Peyer's patch (tissue), 4 donors: ENCODE results near the gene FARP1.

ENCODE experiments used
- POLR2A ChIP-seq, 2 donors: fragments of 450-650 bp; IDR thresholded peaks; one replicate each; pipeline ENCODE4 v1.5.1; 2017; ENCODE audit warnings: antibody characterized with exemption in 2 of 2, mild to moderate bottlenecking in 2 of 2, moderate library complexity in 2 of 2
- TF ChIP-seq, protein P1 (sequence below), 6 experiments: fragments of 450-650 bp in 4 of 6; fragments of 200-600 bp in 2 of 6; sonication (generic) in 1 of 6; IDR thresholded peaks; one replicate each; pipeline ENCODE4 v1.5.1; 2017 to 2019; ENCODE audit warnings: antibody characterized with exemption in 6 of 6, mild to moderate bottlenecking in 3 of 6, moderate library complexity in 1 of 6

DNA sequence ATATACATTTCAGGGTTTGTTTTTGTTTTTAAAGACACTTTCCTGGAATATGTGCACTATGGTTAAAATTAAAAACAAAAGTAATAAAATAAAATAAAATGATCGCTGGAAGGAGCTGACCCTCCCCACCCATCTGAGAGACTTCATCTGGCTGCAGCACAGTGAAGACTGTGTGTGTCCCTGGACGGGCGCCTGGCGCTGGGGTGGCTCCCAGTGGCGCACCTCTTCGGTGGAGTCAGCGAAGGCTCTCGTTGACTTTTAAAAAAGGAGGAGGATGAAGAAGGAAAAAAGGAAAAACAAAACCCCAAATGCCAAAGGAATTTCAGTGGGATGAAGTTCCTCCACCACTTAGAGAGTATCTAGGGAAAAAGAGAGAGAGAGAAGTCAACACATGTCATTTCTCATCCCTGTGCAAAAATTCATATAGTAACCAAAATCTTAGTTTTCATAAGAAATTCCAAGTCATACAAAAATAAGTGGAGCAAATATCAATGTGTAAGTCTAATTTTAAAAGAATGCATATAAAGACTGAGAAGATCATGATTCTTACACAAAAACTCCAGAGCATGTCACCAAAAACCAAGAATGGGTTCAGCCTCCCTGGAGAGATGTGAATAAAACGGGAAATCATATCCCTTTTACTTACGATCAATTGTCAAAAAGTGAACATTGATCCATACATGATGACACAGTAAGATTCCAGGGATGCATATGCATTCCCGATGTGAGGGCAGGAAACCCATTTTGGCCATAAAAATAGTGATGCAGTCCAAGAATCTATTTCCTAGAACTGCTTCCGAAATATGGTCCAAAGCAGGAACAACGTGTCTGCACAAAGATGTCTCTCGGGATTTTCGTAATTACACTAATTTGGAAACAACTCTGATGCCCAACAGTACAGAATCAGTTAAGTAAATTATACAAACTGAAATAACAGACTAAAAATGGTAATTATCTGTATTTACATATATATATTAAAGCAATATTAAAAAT, 310.3 kb downstream of the FARP1 start:
- TF ChIP-seq, protein P1, sequence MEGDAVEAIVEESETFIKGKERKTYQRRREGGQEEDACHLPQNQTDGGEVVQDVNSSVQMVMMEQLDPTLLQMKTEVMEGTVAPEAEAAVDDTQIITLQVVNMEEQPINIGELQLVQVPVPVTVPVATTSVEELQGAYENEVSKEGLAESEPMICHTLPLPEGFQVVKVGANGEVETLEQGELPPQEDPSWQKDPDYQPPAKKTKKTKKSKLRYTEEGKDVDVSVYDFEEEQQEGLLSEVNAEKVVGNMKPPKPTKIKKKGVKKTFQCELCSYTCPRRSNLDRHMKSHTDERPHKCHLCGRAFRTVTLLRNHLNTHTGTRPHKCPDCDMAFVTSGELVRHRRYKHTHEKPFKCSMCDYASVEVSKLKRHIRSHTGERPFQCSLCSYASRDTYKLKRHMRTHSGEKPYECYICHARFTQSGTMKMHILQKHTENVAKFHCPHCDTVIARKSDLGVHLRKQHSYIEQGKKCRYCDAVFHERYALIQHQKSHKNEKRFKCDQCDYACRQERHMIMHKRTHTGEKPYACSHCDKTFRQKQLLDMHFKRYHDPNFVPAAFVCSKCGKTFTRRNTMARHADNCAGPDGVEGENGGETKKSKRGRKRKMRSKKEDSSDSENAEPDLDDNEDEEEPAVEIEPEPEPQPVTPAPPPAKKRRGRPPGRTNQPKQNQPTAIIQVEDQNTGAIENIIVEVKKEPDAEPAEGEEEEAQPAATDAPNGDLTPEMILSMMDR (IDR thresholded peaks at IDR 0.05) = no peak
- TF ChIP-seq POLR2A (IDR thresholded peaks at IDR 0.05) = no peak
